Heart right ventricle (tissue), 16 donors: ENCODE results near the gene FGF22. TPM values are rescaled to one million over a fixed set of nuclear protein-coding genes. Genes with fewer than 3 reads are reported as not detected.
"Not testable (repeated sequence)": the region's sequence is repeated elsewhere in the genome, so short reads cannot be mapped to it uniquely, and the experiment has no call there.

Source experiments
- ATAC-seq, 8 donors: fragments of 200-7000 bp; cut with Tn5 transposase; one replicate each; pipeline ENCODE4 v1.9.1; 2020; ENCODE audit warnings: mild to moderate bottlenecking in 8 of 8, moderate library complexity in 8 of 8, moderate number of reproducible peaks in 1 of 8
- DNase-seq, 2 donors: peaks; one replicate each; pipeline ENCODE4 v3.0.0-alpha.2; 2020
- H3K27ac ChIP-seq, 10 donors: fragments of 200-600 bp; sonication (generic) in 2 of 10; one replicate each; pipeline versions ENCODE4 v1.5.0 to v1.8.0; 2020 to 2022; ENCODE audit warnings: mild to moderate bottlenecking in 3 of 10
- H3K27me3 ChIP-seq, 7 donors: fragments of 200-600 bp; one replicate each; pipeline ENCODE4 v1.8.0; 2021 to 2022; ENCODE audit warnings: mild to moderate bottlenecking in 2 of 7
- H3K36me3 ChIP-seq, 9 donors: fragments of 200-600 bp; sonication (generic) in 1 of 9; one replicate each; pipeline versions ENCODE4 v1.5.0 to v1.8.0; 2020 to 2022; ENCODE audit warnings: mild to moderate bottlenecking in 2 of 9
- H3K4me1 ChIP-seq, 9 donors: fragments of 200-600 bp; sonication (generic) in 1 of 9; one replicate each; pipeline versions ENCODE4 v1.5.0 to v1.8.0; 2020 to 2022; ENCODE audit warnings: mild to moderate bottlenecking in 4 of 9
- H3K4me3 ChIP-seq, 10 donors: fragments of 200-600 bp; sonication (generic) in 2 of 10; one replicate each; pipeline versions ENCODE4 v1.5.0 to v1.8.0; 2020 to 2022; ENCODE audit warnings: mild to moderate bottlenecking in 7 of 10, moderate library complexity in 2 of 10
- H3K9me3 ChIP-seq, 11 donors: fragments of 200-600 bp in 10 of 11; sonication (generic) in 2 of 11; one replicate each; pipeline versions ENCODE4 v1.5.0 to v1.8.0; 2013 to 2022; ENCODE audit warnings: mild to moderate bottlenecking in 2 of 11, control low read depth in 1 of 11, moderate library complexity in 1 of 11
- WGBS, 2 donors: extraction: QIAGEN DNeasy Blood & Tissue Kit; methylation state at CpG; one replicate each; pipeline ENCODE4 v1.1.7; 2013; ENCODE audit warnings: inconsistent platforms in 1 of 2; 5-methylcytosine and 5-hydroxymethylcytosine counted together
- intact Hi-C, 10 donors: fragments of 100-400 bp; cut with DNase I; formaldehyde crosslinking; loops; one replicate each; pipeline versions ENCODE4 v1.11.1 to v1.14.2; 2022
- polyA plus RNA-seq, 2 donors: library from polyadenylated mRNA; stranded (reverse); fragments of 200-250 nt; gene quantifications; one replicate each; pipeline ENCODE4 v1.2.3, GENCODE V29; 2013
- total RNA-seq, 10 donors: library from RNA; stranded (reverse); fragmentation: NEBNext Ultra II Directional in 3 of 10; extraction: Animal tissue kit (Norgen Biotek cat#: 25700) in 3 of 10; gene quantifications; one replicate each; pipeline versions ENCODE4 v1.2.1 to v1.2.4, GENCODE V29; 2021 to 2023
- TF ChIP-seq, protein P1 (sequence below), 9 donors: fragments of 200-600 bp; sonication (generic) in 2 of 9; IDR thresholded peaks; one replicate each; pipeline versions ENCODE4 v1.5.0 to v1.8.0; 2021 to 2022; ENCODE audit warnings: antibody characterized with exemption in 9 of 9, mild to moderate bottlenecking in 5 of 9, moderate library complexity in 1 of 9
- donor health status: Arrhythmogenic right ventricular cardiomyopathy.
- donor health status: ischemic (EF 13 %, LVEDD 7.1; RV severe dilation, severe dysfunction).
- donor health status: healthy with polysubstance abuse.
- donor health status: DM: no; HTN: yes; CAD: no.
- donor health status: DM: no; HTN: no; CAD: no.
- donor health status: ischemic (EF 25% LVEDD 6.9; RV normal size, moderate dysfunction).
- donor health status: ischemic (EF 25% LVEDD 5.7; RV mildly dilated, moderate dysfunction).
- donor health status: healthy.
- donor health status: DM: yes; HTN: yes; CAD: no.
- donor health status: Ischemic cardiomyopathy.
- donor health status: ischemic (EF 35%, LVEDD 5.7; RV mildly dilated, moderate dysfunction).
- donor health status: nonischemic (EF 11% LVEDD 7.7; RV severe dilation, severe dysfunction).
- donor health status: DM: yes; HTN: yes; CAD: no.
- donor health status: PGD.
- donor health status: ischemic (EF 29% LVEDD 5.4; RV normal size, mild dysfunction).
- donor health status: nonischemic (EF 23%, LVEDD 6.1; RV moderate dilation, normal function).

Gene FGF22
- total and polyA plus RNA-seq, 12 donors: 0.16 to 0.44 (median 0.30) TPM; not detected in 5

DNA sequence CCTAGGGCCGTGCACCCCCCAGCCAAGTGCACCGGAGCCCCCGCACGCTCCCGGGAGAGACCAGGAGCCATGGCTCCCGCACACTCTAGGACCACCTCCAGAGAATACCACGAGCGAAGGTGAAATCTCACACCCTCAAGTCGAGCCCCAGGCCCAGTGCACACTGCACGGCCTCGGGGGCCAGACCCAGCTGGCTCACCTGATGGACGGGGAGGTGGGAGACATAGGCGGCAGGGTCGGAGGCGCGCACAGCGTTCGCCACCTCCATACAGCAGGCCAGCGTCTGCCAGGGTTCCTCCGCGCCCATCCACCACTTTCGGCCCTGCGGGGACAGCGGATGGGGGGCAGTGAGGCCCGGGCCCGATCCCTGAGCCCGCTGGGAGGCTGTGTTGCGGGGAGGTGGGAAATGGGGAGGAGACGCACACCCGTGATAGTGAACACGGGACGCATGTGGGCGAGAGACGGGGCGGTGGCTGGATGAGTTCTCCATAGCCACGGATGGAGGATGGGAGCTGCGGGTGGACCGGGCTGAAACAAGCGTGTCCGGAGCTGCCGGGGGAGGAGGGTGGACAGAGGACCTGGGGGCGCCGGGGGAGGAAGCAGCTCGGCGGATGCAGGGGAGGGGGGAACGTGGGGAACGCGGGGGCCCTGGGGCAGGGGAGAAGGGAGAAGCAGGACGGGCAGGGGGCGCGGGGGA lies 19.4 kb upstream of the FGF22 start:
- intact Hi-C loops: no loop called here
- peaks cover 0 to 82% (median 57%) of the 10 kb centered on the region in 9 donors for H3K36me3 ChIP-seq
- TF ChIP-seq, protein P1, sequence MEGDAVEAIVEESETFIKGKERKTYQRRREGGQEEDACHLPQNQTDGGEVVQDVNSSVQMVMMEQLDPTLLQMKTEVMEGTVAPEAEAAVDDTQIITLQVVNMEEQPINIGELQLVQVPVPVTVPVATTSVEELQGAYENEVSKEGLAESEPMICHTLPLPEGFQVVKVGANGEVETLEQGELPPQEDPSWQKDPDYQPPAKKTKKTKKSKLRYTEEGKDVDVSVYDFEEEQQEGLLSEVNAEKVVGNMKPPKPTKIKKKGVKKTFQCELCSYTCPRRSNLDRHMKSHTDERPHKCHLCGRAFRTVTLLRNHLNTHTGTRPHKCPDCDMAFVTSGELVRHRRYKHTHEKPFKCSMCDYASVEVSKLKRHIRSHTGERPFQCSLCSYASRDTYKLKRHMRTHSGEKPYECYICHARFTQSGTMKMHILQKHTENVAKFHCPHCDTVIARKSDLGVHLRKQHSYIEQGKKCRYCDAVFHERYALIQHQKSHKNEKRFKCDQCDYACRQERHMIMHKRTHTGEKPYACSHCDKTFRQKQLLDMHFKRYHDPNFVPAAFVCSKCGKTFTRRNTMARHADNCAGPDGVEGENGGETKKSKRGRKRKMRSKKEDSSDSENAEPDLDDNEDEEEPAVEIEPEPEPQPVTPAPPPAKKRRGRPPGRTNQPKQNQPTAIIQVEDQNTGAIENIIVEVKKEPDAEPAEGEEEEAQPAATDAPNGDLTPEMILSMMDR (IDR thresholded peaks at IDR 0.05): no peak
- peaks cover 0 to 3% (median 0%) of the 10 kb centered on the region in 9 donors for H3K4me1 ChIP-seq
- H3K27ac ChIP-seq: no peak overlapping the region
- ATAC-seq (no peak), DNase-seq (no peak)
- no peaks in the 10 kb centered on the region for H3K9me3 ChIP-seq
- WGBS, 2 donors: 94 to 95% methylated on average over 44 to 51 of the region's 51 CpGs
- H3K4me3 ChIP-seq: no peak overlapping the region
- peaks cover 0 to 8% (median 0%) of the 10 kb centered on the region in 7 donors for H3K27me3 ChIP-seq

DNA sequence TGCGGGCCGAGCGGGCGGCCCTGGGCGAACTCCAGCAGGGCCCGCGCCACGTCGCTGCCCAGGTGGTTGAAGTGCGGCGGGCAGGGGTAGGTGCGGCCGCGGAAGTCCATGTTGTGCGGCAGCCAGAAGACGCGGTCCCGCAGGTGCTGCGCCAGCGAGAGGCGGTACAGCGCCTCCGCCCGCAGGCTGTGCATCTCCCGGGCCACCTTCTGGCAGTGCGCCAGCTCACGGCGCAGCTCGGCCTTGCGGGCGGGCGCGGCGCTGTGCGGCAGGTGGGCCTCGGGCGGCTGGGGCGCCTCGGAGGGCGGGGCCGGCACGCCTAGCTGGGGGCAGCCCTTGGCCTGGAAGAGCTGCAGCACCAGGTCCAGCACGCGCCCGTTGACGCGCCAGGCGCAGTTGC lies 18.5 kb upstream of the FGF22 start:
- DNase-seq, H3K27ac ChIP-seq, H3K4me3 ChIP-seq, H3K4me1 ChIP-seq, H3K9me3 ChIP-seq, H3K27me3 ChIP-seq, ATAC-seq, intact Hi-C loops: not testable (repeated sequence)
- WGBS, 2 donors: 97% methylated on average over 48 of the region's 48 CpGs
- peaks cover 0 to 90% (median 57%) of the 10 kb centered on the region in 9 donors for H3K36me3 ChIP-seq

DNA sequence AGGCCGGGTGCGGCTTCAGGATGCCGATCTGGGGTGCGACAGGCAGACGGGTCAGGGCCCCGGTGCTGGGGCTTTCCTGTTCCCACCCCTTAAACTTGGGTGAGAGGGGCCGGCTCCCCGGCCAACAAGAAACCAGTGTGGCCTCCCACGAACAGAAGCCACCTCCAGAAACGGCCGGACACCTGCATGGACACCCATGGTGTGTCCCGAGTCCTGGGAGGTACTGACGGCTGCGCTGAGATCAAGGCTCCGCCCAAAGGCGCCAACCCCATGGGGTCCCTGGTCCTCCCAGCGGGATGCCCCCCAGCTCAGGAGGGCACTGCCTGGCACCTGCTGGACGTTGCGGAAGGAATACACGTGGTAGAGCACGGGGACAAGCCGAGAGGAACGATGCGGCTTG lies 17.9 kb upstream of the FGF22 start:
- TF ChIP-seq, protein P1 (IDR thresholded peaks at IDR 0.05): no peak
- intact Hi-C loops: no loop called here
- Histone ChIP-seq H3K4me1 (no peaks in the 10 kb centered on the region), H3K27ac (no peak overlapping the region), H3K27me3 (peaks cover 0 to 4% (median 0%) of the 10 kb centered on the region in 7 donors), H3K9me3 (no peaks in the 10 kb centered on the region), H3K36me3 (peaks cover 0 to 91% (median 57%) of the 10 kb centered on the region in 9 donors), H3K4me3 (no peak overlapping the region)
- DNase-seq: no peak
- no peak for ATAC-seq
- 89 to 93% methylated on average over 23 to 24 of the region's 24 CpGs for WGBS, 2 donors

DNA sequence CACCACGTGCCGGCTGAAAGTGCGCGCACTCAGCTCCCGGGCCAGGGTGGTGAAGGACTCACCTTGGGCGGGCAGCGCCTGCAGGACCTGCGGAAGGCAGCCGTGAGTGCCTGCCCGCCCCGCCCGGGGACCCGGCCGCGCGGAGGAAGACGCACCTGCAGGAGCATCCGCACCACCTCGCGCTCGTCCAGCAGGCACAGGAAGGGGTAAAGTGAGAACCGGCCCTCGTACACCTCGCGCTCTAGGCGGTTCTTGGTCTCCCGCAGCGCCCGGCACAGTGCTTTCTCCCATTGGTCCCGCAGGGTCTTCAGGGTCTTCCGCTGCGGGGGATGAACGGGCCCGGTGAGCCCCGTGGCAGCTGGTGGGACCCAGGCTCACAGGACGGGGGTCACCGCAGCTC lies 17.0 kb upstream of the FGF22 start:
- ATAC-seq (no peak), DNase-seq (no peak)
- Histone ChIP-seq H3K9me3 (no peaks in the 10 kb centered on the region), H3K36me3 (peaks cover 0 to 91% (median 57%) of the 10 kb centered on the region in 9 donors), H3K4me3 (no peak overlapping the region), H3K27ac (no peak overlapping the region), H3K4me1 (no peaks in the 10 kb centered on the region), H3K27me3 (no peaks in the 10 kb centered on the region)
- WGBS, 2 donors: 96 to 97% methylated on average over 32 to 37 of the region's 37 CpGs
- TF ChIP-seq, protein P1 (IDR thresholded peaks at IDR 0.05): no peak
- intact Hi-C loops: no loop called here
